Stimulated activated CD4-positive, alpha-beta T cell treated with anti-CD3 and anti-CD28 coated beads, TNF-alpha, amount 100 ng/mL, for 1 hour (primary cell): ENCODE data around the gene NPHS1.

Source experiments
- DNase-seq, 3 donors: peaks; one replicate each; pipeline ENCODE4 v3.0.0-alpha.2; 2020; ENCODE audit warnings: low read depth in 3 of 3, low spot score in 1 of 3

The NPHS1 gene

GRCh38 chr19:35789195-35789977 is 62.9 kb downstream of the NPHS1 start:
- no peak for DNase-seq

GRCh38 chr19:35788205-35788960 is 63.9 kb downstream of the NPHS1 start:
- DNase-seq, result no peak

- DNase-seq, result no peak
Observed at GRCh38 chr19:35787227-35787799, 65.0 kb downstream of the NPHS1 start.

GRCh38 chr19:35786299-35787160 is 65.8 kb downstream of the NPHS1 start:
- DNase-seq, result no peak

GRCh38 chr19:35785339-35785627 is 67.0 kb downstream of the NPHS1 start:
- no peak for DNase-seq

- no peak for DNase-seq
Observed at GRCh38 chr19:35784503-35785338, 67.6 kb downstream of the NPHS1 start.

- no peak for DNase-seq
Observed at GRCh38 chr19:35783469-35784434, 68.6 kb downstream of the NPHS1 start.

- DNase-seq, result no peak
Observed at GRCh38 chr19:35782589-35782988, 69.7 kb downstream of the NPHS1 start.

GRCh38 chr19:35781650-35782049 is 70.7 kb downstream of the NPHS1 start:
- DNase-seq, result no peak

GRCh38 chr19:35780717-35781116 is 71.6 kb downstream of the NPHS1 start:
- DNase-seq, result no peak

GRCh38 chr19:35780058-35780457 is 72.2 kb downstream of the NPHS1 start:
- DNase-seq, result no peak

GRCh38 chr19:35779033-35779432 is 73.3 kb downstream of the NPHS1 start:
- DNase-seq, result no peak

- DNase-seq, result no peak
Observed at GRCh38 chr19:35777961-35778360, 74.3 kb downstream of the NPHS1 start.

GRCh38 chr19:35777086-35777841 is 75.0 kb downstream of the NPHS1 start:
- no peak for DNase-seq

GRCh38 chr19:35776102-35776788 is 76.1 kb downstream of the NPHS1 start:
- DNase-seq, result no peak
